CD14-positive monocyte (primary cell): ENCODE measurements around the gene XNDC1N. TPM values are rescaled to one million over a fixed set of nuclear protein-coding genes. Genes with fewer than 3 reads are reported as not detected.
A peak's percentile ranks its signal among the peaks of the same experiment; 100 is the strongest.

Experiments
- DNase-seq, 3 donors: peaks; one replicate each; pipeline ENCODE4 v3.0.0-alpha.2; 2011 to 2022
- H2AFZ ChIP-seq: 2 replicates; pipeline ENCODE4 v1.6.0; 2012; ENCODE audit warnings: mild to moderate bottlenecking, low read depth, low read length, inconsistent platforms; ENCODE audit not compliant: insufficient read depth, poor library complexity, severe bottlenecking
- H3K27ac ChIP-seq, 2 donors: 1 replicate in 1 of 2; 2 replicates in 1 of 2; pipeline ENCODE4 v1.5.1; 2012 to 2013; ENCODE audit warnings: low read length in 2 of 2, control low read depth in 1 of 2, inconsistent platforms in 1 of 2, low read depth in 1 of 2, mild to moderate bottlenecking in 1 of 2
- H3K27me3 ChIP-seq, 2 donors: one replicate each; pipeline versions ENCODE4 v1.6.0 to v1.6.1; 2011 to 2013; ENCODE audit warnings: low read length in 2 of 2; ENCODE audit not compliant: control insufficient read depth in 2 of 2, insufficient read depth in 2 of 2
- H3K36me3 ChIP-seq, 2 donors: replicated peaks in 1 of 2; 1 replicate in 1 of 2; 2 replicates in 1 of 2; pipeline versions ENCODE4 v1.5.1 to v1.6.1; 2012 to 2013; ENCODE audit warnings: low read length in 2 of 2, control low read depth in 1 of 2, inconsistent platforms in 1 of 2, mild to moderate bottlenecking in 1 of 2; ENCODE audit not compliant: insufficient read depth in 2 of 2, control insufficient read depth in 1 of 2
- H3K4me1 ChIP-seq, 2 donors: 1 replicate in 1 of 2; 2 replicates in 1 of 2; pipeline versions ENCODE4 v1.5.1 to v1.6.1; 2012 to 2013; ENCODE audit warnings: low read length in 2 of 2, control low read depth in 1 of 2, inconsistent platforms in 1 of 2, mild to moderate bottlenecking in 1 of 2, moderate library complexity in 1 of 2; ENCODE audit not compliant: insufficient read depth in 2 of 2, control insufficient read depth in 1 of 2
- H3K4me2 ChIP-seq: replicated peaks from 2 replicates; pipeline ENCODE3; 2012; ENCODE audit warnings: low read length, moderate library complexity, mild to moderate bottlenecking; ENCODE audit not compliant: poor library complexity, severe bottlenecking; ENCODE audit errors: extremely low read depth
- H3K4me3 ChIP-seq, 3 experiments: fragments of 200-600 bp in 1 of 3; sonication (generic) in 1 of 3; replicated peaks in 1 of 3; 1 replicate in 2 of 3; 2 replicates in 1 of 3; pipeline ENCODE4 v1.5.1; 2011 to 2013; ENCODE audit warnings: low read length in 3 of 3, mild to moderate bottlenecking in 3 of 3, control low read depth in 2 of 3, low read depth in 2 of 3, inconsistent platforms in 1 of 3, moderate library complexity in 1 of 3
- H3K79me2 ChIP-seq: 2 replicates; pipeline ENCODE4 v1.6.0; 2012; ENCODE audit warnings: mild to moderate bottlenecking, control low read depth, inconsistent platforms, low read length, moderate library complexity; ENCODE audit not compliant: insufficient read depth
- H3K9ac ChIP-seq: 2 replicates; pipeline ENCODE4 v1.6.0; 2017; ENCODE audit warnings: low read length, mild to moderate bottlenecking; ENCODE audit not compliant: insufficient read depth, poor library complexity, severe bottlenecking
- H3K9me3 ChIP-seq, 2 donors: replicated peaks in 1 of 2; 1 replicate in 1 of 2; 2 replicates in 1 of 2; pipeline versions ENCODE4 v1.5.1 to v1.6.1; 2012 to 2013; ENCODE audit warnings: low read length in 2 of 2, control low read depth in 1 of 2; ENCODE audit not compliant: control insufficient read depth in 1 of 2, insufficient read depth in 1 of 2
- H4K20me1 ChIP-seq: 2 replicates; pipeline ENCODE4 v1.6.0; 2012; ENCODE audit warnings: mild to moderate bottlenecking, low read length, control low read depth, moderate library complexity; ENCODE audit not compliant: insufficient read depth
- H3K27ac Mint-ChIP-seq, 7 donors: one replicate each; pipeline ENCODE4 v1.8.0; 2020; ENCODE audit warnings: mild to moderate bottlenecking in 7 of 7, mixed read lengths in 7 of 7, moderate library complexity in 6 of 7, inconsistent platforms in 2 of 7
- H3K27me3 Mint-ChIP-seq, 3 donors: one replicate each; pipeline ENCODE4 v1.8.0; 2021 to 2022; ENCODE audit warnings: low read depth in 3 of 3, mild to moderate bottlenecking in 3 of 3, mixed read lengths in 3 of 3, moderate library complexity in 3 of 3, inconsistent platforms in 1 of 3
- H3K36me3 Mint-ChIP-seq, 2 donors: one replicate each; pipeline ENCODE4 v1.8.0; 2020; ENCODE audit warnings: mixed read lengths in 2 of 2, inconsistent platforms in 1 of 2, mild to moderate bottlenecking in 1 of 2
- H3K4me1 Mint-ChIP-seq: one replicate; pipeline ENCODE4 v1.8.0; 2020; ENCODE audit warnings: mild to moderate bottlenecking, mixed read lengths
- H3K4me3 Mint-ChIP-seq, 2 donors: one replicate each; pipeline ENCODE4 v1.8.0; 2020; ENCODE audit warnings: mild to moderate bottlenecking in 2 of 2, mixed read lengths in 2 of 2, moderate library complexity in 1 of 2
- H3K9me3 Mint-ChIP-seq, 7 donors: one replicate each; pipeline ENCODE4 v1.8.0; 2020 to 2022; ENCODE audit warnings: mixed read lengths in 7 of 7, mild to moderate bottlenecking in 6 of 7, moderate library complexity in 6 of 7, inconsistent platforms in 2 of 7
- WGBS: methylation state at CpG from one replicate; pipeline ENCODE4 v1.1.5; 2013; ENCODE audit warnings: missing lambda C conversion rate; ENCODE audit not compliant: insufficient coverage; 5-methylcytosine and 5-hydroxymethylcytosine counted together
- intact Hi-C, 2 donors: fragments of 100-400 bp; cut with micrococcal nuclease; formaldehyde crosslinking; loops; one replicate each; pipeline versions ENCODE4 v1.15.0 to v1.15.1; 2023
- polyA plus RNA-seq, 3 donors: library from polyadenylated mRNA; depleted of rRNA in 1 of 3; unstranded in 2 of 3; stranded (reverse) in 1 of 3; fragments of 300-500 nt in 2 of 3; fragments of >200 nt in 1 of 3; fragmentation: Illumina TruSeq in 2 of 3; gene quantifications; 1 replicate in 2 of 3; 2 replicates in 1 of 3; pipeline ENCODE4 v1.2.3, GENCODE V29; 2012 to 2021
- TF ChIP-seq, protein P1 (sequence below): fragments of 200-600 bp; IDR thresholded peaks from one replicate; pipeline ENCODE4 v1.8.0; 2022; ENCODE audit warnings: antibody characterized with exemption, mild to moderate bottlenecking

The XNDC1N gene
- polyA plus RNA-seq, 3 donors, result 0.80 to 2.1 (median 0.99) TPM

DNA sequence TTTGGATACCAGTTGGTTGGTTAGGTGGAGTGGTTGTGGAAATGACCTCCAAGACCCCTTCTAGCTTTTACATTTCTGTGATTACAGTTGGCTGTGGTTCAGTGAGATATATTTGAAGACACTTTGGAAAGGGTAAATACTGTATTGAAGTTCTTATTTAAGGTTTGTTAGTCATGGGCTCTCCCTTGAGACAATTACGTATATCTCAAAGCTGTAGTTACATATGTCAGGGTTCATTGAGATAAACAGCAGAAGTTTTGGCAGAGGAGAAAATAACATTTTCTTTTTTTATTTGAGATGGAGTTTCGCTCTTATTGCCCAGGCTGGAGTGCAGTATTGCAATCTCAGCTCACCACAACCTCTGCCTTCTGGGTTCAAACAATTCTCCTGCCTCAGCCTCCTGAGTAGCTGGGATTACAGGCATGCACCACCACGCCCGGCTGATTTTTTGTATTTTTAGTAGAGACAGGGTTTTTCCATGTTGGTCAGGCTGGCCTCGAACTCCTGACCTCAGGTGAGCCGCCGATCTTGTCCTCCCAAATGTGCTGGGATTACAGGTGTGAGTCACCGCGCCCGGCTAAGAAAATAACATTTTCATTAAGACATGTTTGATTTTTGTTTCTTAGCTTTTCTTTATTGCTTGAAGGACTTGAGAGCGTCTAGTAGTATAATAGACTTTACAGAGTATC is 2.3 kb upstream of the XNDC1N start:
- no peak overlapping the region for H3K27ac ChIP-seq
- peaks cover 0 to 1% (median 0%) of the 10 kb centered on the region in 3 donors for H3K27me3 Mint-ChIP-seq
- H3K4me1 ChIP-seq, result peaks cover 17 to 25% of the 10 kb centered on the region in 2 donors
- peaks cover 0 to 2% (median 0%) of the 10 kb centered on the region in 7 donors for H3K9me3 Mint-ChIP-seq
- H3K9me3 ChIP-seq, result no peaks in the 10 kb centered on the region
- 80% methylated on average over 5 of the region's 11 CpGs for WGBS
- DNase-seq, result no peak
- no peak overlapping the region for H3K4me3 Mint-ChIP-seq
- no peaks in the 10 kb centered on the region for H3K36me3 Mint-ChIP-seq
- H3K27ac Mint-ChIP-seq, result peak overlapping the region in 2 of 7 donors; percentile 22 to 36
- H3K36me3 ChIP-seq, result no peaks in the 10 kb centered on the region
- H2AFZ ChIP-seq, result no peak overlapping the region
- H3K9ac ChIP-seq, result no peak overlapping the region
- peaks cover 31% of the 10 kb centered on the region for H3K4me1 Mint-ChIP-seq
- intact Hi-C loops, result no loop called here
- TF ChIP-seq, protein P1, sequence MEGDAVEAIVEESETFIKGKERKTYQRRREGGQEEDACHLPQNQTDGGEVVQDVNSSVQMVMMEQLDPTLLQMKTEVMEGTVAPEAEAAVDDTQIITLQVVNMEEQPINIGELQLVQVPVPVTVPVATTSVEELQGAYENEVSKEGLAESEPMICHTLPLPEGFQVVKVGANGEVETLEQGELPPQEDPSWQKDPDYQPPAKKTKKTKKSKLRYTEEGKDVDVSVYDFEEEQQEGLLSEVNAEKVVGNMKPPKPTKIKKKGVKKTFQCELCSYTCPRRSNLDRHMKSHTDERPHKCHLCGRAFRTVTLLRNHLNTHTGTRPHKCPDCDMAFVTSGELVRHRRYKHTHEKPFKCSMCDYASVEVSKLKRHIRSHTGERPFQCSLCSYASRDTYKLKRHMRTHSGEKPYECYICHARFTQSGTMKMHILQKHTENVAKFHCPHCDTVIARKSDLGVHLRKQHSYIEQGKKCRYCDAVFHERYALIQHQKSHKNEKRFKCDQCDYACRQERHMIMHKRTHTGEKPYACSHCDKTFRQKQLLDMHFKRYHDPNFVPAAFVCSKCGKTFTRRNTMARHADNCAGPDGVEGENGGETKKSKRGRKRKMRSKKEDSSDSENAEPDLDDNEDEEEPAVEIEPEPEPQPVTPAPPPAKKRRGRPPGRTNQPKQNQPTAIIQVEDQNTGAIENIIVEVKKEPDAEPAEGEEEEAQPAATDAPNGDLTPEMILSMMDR, result no peak
- H3K4me3 ChIP-seq, result no peak overlapping the region
- H3K79me2 ChIP-seq, result peaks cover 81% of the 10 kb centered on the region
- peaks cover 39% of the 10 kb centered on the region for H4K20me1 ChIP-seq
- H3K4me2 ChIP-seq, result no peak overlapping the region
- H3K27me3 ChIP-seq, result no peaks in the 10 kb centered on the region

DNA sequence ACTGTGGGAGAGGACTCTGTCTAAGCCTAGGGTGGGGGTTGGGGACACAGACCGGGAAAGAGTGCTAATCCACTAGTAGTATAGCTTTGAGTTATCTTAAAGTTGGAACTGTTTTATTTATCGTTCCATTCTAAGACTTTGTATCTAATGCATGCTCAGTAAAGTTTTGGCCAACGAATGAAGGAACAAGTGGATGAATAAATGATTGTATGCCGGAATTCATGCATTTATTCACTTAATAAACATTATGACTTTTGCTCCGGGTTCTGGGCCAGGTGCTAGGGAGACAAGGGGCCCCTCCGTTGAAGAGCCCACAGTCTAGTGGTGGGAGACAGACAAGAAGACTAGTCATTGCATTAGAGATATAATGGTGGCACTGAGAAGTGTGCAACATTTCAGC is 1.1 kb upstream of the XNDC1N start:
- peaks cover 0 to 8% of the 10 kb centered on the region in 2 donors for H3K36me3 ChIP-seq
- H3K4me1 Mint-ChIP-seq, result peaks cover 30% of the 10 kb centered on the region
- peaks cover 28% of the 10 kb centered on the region for H4K20me1 ChIP-seq
- H3K36me3 Mint-ChIP-seq, result peaks cover 3 to 5% of the 10 kb centered on the region in 2 donors
- H3K9me3 Mint-ChIP-seq, result peaks cover 0 to 3% (median 0%) of the 10 kb centered on the region in 7 donors
- H3K9me3 ChIP-seq, result no peaks in the 10 kb centered on the region
- H3K27me3 ChIP-seq, result no peaks in the 10 kb centered on the region
- peak overlapping the region; percentile 99 for H2AFZ ChIP-seq
- peak overlapping the region; percentile 97 for H3K4me2 ChIP-seq
- intact Hi-C loops, result no loop called here
- peaks cover 69% of the 10 kb centered on the region for H3K79me2 ChIP-seq
- H3K27me3 Mint-ChIP-seq, result peaks cover 0 to 1% (median 0%) of the 10 kb centered on the region in 3 donors
- DNase-seq, result no peak
- H3K4me3 Mint-ChIP-seq, result peak overlapping the region; percentile 97 to 98
- H3K9ac ChIP-seq, result peak overlapping the region; percentile 77
- WGBS, result 13% methylated on average over 3 of the region's 6 CpGs
- peak overlapping the region in 1 of 2 donors; percentile 93 for H3K27ac ChIP-seq
- peak overlapping the region; percentile 85 to 98 (median 93) for H3K27ac Mint-ChIP-seq
- TF ChIP-seq, protein P1, result no peak
- peak overlapping the region; percentile 89 to 100 (median 99) for H3K4me3 ChIP-seq
- H3K4me1 ChIP-seq, result peaks cover 17 to 25% of the 10 kb centered on the region in 2 donors
